Lower lobe of right lung (tissue), 2 donors: Measurements from ENCODE around the gene LRRN4CL. TPM values are rescaled to one million over a fixed set of nuclear protein-coding genes. Genes with fewer than 3 reads are reported as not detected.

ENCODE experiments used
- ATAC-seq, 2 donors: fragments of 200-7000 bp; cut with Tn5 transposase; one replicate each; pipeline ENCODE4 v1.9.1; 2020 to 2022; ENCODE audit warnings: mild to moderate bottlenecking in 2 of 2, moderate library complexity in 2 of 2
- DNase-seq: peaks from one replicate; pipeline ENCODE4 v3.0.0-alpha.2; 2020
- H3K27ac ChIP-seq: fragments of 200-600 bp; one replicate; pipeline ENCODE4 v1.8.0; 2022
- H3K27me3 ChIP-seq: fragments of 200-600 bp; one replicate; pipeline ENCODE4 v1.8.0; 2022; ENCODE audit warnings: low read depth
- H3K36me3 ChIP-seq: fragments of 200-600 bp; one replicate; pipeline ENCODE4 v1.8.0; 2022; ENCODE audit warnings: mild to moderate bottlenecking
- H3K4me1 ChIP-seq: fragments of 200-600 bp; one replicate; pipeline ENCODE4 v1.8.0; 2022
- H3K4me3 ChIP-seq: fragments of 200-600 bp; one replicate; pipeline ENCODE4 v1.8.0; 2022; ENCODE audit warnings: mild to moderate bottlenecking
- H3K9me3 ChIP-seq: fragments of 200-600 bp; one replicate; pipeline ENCODE4 v1.8.0; 2022
- CTCF ChIP-seq: fragments of 200-600 bp; IDR thresholded peaks from one replicate; pipeline ENCODE4 v1.8.0; 2022; ENCODE audit warnings: antibody characterized with exemption, mild to moderate bottlenecking
- intact Hi-C: fragments of 100-400 bp; cut with DNase I; formaldehyde crosslinking; loops from one replicate; pipeline ENCODE4 v1.11.0; 2022
- total RNA-seq: library from RNA; stranded (reverse); fragmentation: NEBNext Ultra II Directional; extraction: Animal tissue kit (Norgen Biotek cat#: 25700); gene quantifications from one replicate; pipeline ENCODE4 v1.2.1, GENCODE V29; 2021
- donor health status: DM: no; HTN: yes; CAD: no; lungs with severe emphysema.

LRRN4CL gene
- total RNA-seq, 1 donor from 2014 or later, result 3.4 TPM

GRCh38 chr11:62647609-62648005 lies 41.7 kb downstream of the LRRN4CL start:
- H3K4me1 ChIP-seq, result peaks cover 43% of the 10 kb centered on the region
- ATAC-seq, result no peak
- intact Hi-C loops, result no loop called here

GRCh38 chr11:62646825-62647608 lies 42.3 kb downstream of the LRRN4CL start:
- TF ChIP-seq CTCF, result no peak
- Histone ChIP-seq H3K36me3 (peaks cover 49% of the 10 kb centered on the region), H3K27ac (no peak overlapping the region), H3K9me3 (no peaks in the 10 kb centered on the region), H3K4me3 (peak overlapping the region; percentile 90), H3K4me1 (peaks cover 37% of the 10 kb centered on the region), H3K27me3 (no peaks in the 10 kb centered on the region)
- intact Hi-C loops, result no loop called here
- no peak for DNase-seq
- peak in 1 of 2 donors; percentile 1 for ATAC-seq

More at GRCh38 chr11:62647609-62648005, 41.7 kb downstream of the LRRN4CL start:
- H3K9me3 ChIP-seq, result no peaks in the 10 kb centered on the region
- DNase-seq, result no peak
- H3K27me3 ChIP-seq, result no peaks in the 10 kb centered on the region
- TF ChIP-seq CTCF, result no peak
- no peak overlapping the region for H3K27ac ChIP-seq
- no peak overlapping the region for H3K4me3 ChIP-seq
- H3K36me3 ChIP-seq, result peaks cover 44% of the 10 kb centered on the region

- Histone ChIP-seq H3K27me3 (no peaks in the 10 kb centered on the region), H3K4me1 (peaks cover 29% of the 10 kb centered on the region), H3K4me3 (peak within 1 kb of the TSS; percentile 90), H3K27ac (peak within 1 kb of the TSS; percentile 93), H3K36me3 (peaks cover 49% of the 10 kb centered on the region), H3K9me3 (no peaks in the 10 kb centered on the region)
- intact Hi-C loops, result no loop called here
- no peak for TF ChIP-seq CTCF
- peak; percentile 99 for ATAC-seq
- DNase-seq, result peak; percentile 100
Observed at GRCh38 chr11:62645946-62646824, 43.1 kb downstream of the LRRN4CL start, which contains the start of gene GANAB. GANAB (minus strand) TSS chr11:62646613; CDS start chr11:62646599, 14 bp downstream.

GRCh38 chr11:62645671-62645945 lies 43.7 kb downstream of the LRRN4CL start:
- intact Hi-C loops, result no loop called here
- Histone ChIP-seq H3K36me3 (peaks cover 49% of the 10 kb centered on the region), H3K27me3 (no peaks in the 10 kb centered on the region), H3K4me1 (peaks cover 23% of the 10 kb centered on the region), H3K4me3 (peak overlapping the region; percentile 90), H3K27ac (peak overlapping the region; percentile 93), H3K9me3 (no peaks in the 10 kb centered on the region)
- ATAC-seq (no peak), DNase-seq (no peak)
- no peak for TF ChIP-seq CTCF

GRCh38 chr11:62644220-62644619 lies 45.1 kb downstream of the LRRN4CL start:
- no peak for ATAC-seq
- no peaks in the 10 kb centered on the region for H3K27me3 ChIP-seq
- H3K36me3 ChIP-seq, result peaks cover 42% of the 10 kb centered on the region
- no peaks in the 10 kb centered on the region for H3K9me3 ChIP-seq
- H3K4me1 ChIP-seq, result peaks cover 23% of the 10 kb centered on the region
- no peak for DNase-seq
- no peak overlapping the region for H3K27ac ChIP-seq
- intact Hi-C loops, result no loop called here
- no peak overlapping the region for H3K4me3 ChIP-seq
- TF ChIP-seq CTCF, result no peak

Other genes with a start within 250 kb of the LRRN4CL start
- gene AHNAK, start 142.7 kb downstream of the LRRN4CL start, total RNA-seq, result 809 TPM
- gene EEF1G, start 115.6 kb downstream of the LRRN4CL start, total RNA-seq, result 899 TPM
- gene TUT1, start 98.0 kb downstream of the LRRN4CL start, total RNA-seq, result 15.8 TPM
- 68.4 TPM for gene MTA2, start 87.7 kb downstream of the LRRN4CL start, total RNA-seq
- gene EML3, start 76.8 kb downstream of the LRRN4CL start, total RNA-seq, result 69.3 TPM
- gene ROM1, start 76.3 kb downstream of the LRRN4CL start, total RNA-seq, result 5.6 TPM
- gene B3GAT3, start 67.5 kb downstream of the LRRN4CL start, total RNA-seq, result 32.6 TPM
- 228 TPM for gene GANAB, start 42.9 kb downstream of the LRRN4CL start, total RNA-seq
- 18.6 TPM for gene INTS5, start 36.2 kb downstream of the LRRN4CL start, total RNA-seq
- gene C11orf98, start 24.3 kb downstream of the LRRN4CL start, total RNA-seq, result 37.1 TPM
- gene CSKMT, start 24.2 kb downstream of the LRRN4CL start, total RNA-seq, result 12.1 TPM
- 6.1 TPM for gene UQCC3, start 17.9 kb downstream of the LRRN4CL start, total RNA-seq
- 11.1 TPM for gene LBHD1, start 17.3 kb downstream of the LRRN4CL start, total RNA-seq
- gene UBXN1, start 10.5 kb downstream of the LRRN4CL start, total RNA-seq, result 116 TPM
- 87.0 TPM for gene BSCL2, start 17.9 kb upstream of the LRRN4CL start, total RNA-seq
- gene GNG3, start 18.1 kb upstream of the LRRN4CL start, total RNA-seq, result not detected
- 46.1 TPM for gene HNRNPUL2, start 37.9 kb upstream of the LRRN4CL start, total RNA-seq
- 24.3 TPM for gene TTC9C, start 39.0 kb upstream of the LRRN4CL start, total RNA-seq
- gene ZBTB3, start 64.6 kb upstream of the LRRN4CL start, total RNA-seq, result 11.6 TPM
- gene POLR2G, start 72.0 kb upstream of the LRRN4CL start, total RNA-seq, result 57.5 TPM
- 23.6 TPM for gene TAF6L, start 81.9 kb upstream of the LRRN4CL start, total RNA-seq
- 54.6 TPM for gene TMEM179B, start 97.9 kb upstream of the LRRN4CL start, total RNA-seq
- gene TMEM223, start 102.5 kb upstream of the LRRN4CL start, total RNA-seq, result 17.2 TPM
- 93.2 TPM for gene NXF1, start 115.9 kb upstream of the LRRN4CL start, total RNA-seq
- gene STX5, start 142.5 kb upstream of the LRRN4CL start, total RNA-seq, result 42.0 TPM
- not detected for gene TEX54, start 143.3 kb upstream of the LRRN4CL start, total RNA-seq
- 35.3 TPM for gene WDR74, start 150.1 kb upstream of the LRRN4CL start, total RNA-seq
- 214 TPM for gene SLC3A2, start 191.4 kb upstream of the LRRN4CL start, total RNA-seq
- 6.8 TPM for gene CHRM1, start 231.8 kb upstream of the LRRN4CL start, total RNA-seq